ENCODE results near the gene FARP1.

Gene FARP1

DNA sequence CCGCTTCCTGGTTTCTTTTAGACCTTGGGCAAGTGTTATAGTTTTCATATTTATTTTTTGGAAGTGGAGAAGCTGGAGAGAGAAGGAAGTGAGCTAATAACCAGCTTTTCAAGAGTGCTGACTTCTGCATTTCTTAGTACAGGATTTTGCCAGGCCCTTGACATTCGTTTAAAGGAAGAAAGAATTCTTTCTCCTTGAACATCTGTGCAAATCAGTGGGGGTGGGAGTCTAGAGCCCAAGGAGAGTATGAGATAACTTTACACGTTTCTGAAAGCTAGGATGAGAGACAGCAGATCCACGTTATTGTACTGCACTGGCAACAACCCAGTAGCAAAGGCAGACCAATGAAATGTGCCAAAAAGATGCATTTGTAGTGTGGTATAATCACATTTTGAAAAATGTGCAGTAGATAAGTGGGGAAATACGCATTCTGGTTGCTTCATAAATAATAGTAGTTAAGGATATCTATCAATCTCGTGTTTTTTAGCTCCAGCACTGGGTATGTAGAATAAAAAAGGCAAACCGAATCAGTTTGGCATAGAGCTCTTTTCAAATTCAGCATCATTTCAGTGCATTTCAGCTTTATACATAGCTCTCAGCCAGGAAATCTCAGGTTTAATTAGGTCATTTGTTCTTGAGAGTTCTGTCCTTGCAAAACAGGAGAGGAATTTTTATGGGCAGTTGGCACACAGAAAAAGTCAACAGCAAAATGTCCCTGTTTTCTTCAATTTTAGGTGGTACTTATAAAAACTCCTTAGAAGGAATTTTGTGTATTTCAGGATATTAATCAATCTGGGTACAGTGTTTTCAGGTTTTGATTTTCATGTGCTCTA lies 29.9 kb downstream of the FARP1 start:
- TF ChIP-seq CTCF (IDR thresholded peaks at IDR 0.05; ENCODE audit: low read depth, low read length) = no peak
- peak; percentile 45 to 68 for DNase-seq (ENCODE audit: low read depth in 2 of 2)
- H3K4me3 ChIP-seq (replicated peaks in 1 of 2; ENCODE audit: low read depth in 2 of 2, low read length in 2 of 2) = no peak overlapping the region

DNA sequence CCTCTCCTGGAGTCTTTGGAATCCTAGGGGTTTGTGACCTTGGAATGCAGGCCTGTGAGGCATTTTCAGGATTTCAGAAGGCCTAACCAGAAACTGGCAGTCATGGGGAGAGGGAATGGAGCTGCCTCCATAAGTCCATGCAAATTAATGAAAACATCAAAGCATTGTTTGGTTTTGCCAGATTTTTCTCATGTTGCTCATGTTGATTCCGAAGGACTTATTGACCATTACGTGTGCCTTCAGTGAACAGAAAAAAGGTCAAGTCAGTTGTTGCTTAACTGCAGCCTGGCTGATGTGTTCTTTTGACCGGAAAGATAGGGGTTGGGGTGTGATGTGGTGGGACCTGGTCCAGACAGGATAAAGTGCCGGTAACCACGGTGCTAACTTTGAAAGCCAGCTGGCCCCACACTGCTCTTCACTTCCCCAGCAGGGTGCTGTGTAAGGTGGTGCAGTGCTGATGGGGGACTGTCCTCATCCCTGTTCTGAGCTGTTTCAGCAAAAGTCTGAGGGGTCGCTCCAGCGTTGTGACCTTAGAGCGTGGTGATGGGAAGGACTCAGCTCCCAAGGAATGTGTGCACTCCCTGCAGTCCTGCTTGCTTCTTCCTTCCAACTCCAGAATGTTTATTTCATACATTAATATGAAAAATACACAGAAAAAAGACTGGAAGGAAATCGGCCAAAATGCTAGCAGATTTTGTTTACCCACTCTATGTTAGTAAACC lies 30.7 kb downstream of the FARP1 start:
- no peak for TF ChIP-seq CTCF (IDR thresholded peaks at IDR 0.05; ENCODE audit: low read depth, low read length)
- peak; percentile 91 to 95 for DNase-seq (ENCODE audit: low read depth in 2 of 2)
- H3K4me3 ChIP-seq (replicated peaks in 1 of 2; ENCODE audit: low read depth in 2 of 2, low read length in 2 of 2) = no peak overlapping the region

- H3K4me3 ChIP-seq (replicated peaks in 1 of 2; ENCODE audit: low read depth in 2 of 2, low read length in 2 of 2) = no peak overlapping the region
- no peak for TF ChIP-seq CTCF (IDR thresholded peaks at IDR 0.05; ENCODE audit: low read depth, low read length)
Observed at GRCh38 chr13:98174307-98174706, 31.4 kb downstream of the FARP1 start.

DNA sequence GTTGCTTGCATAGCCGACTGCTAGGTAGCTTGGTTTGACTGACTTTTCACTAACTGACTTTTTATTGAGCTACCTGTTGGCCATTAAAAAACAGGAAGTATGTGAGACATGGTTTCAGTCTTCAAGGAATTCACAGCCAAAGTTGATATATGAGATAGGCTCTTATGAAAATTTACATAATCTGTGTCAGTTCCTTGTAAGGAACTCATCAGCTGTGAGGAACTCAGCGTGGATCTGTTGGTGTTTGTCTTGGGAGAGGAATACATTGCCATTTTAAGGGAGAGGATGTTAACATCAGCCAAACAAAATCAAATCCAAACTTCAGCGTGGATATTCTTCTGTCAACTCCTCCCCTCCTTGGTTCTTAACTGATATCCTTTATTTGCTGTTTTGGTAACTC lies 32.1 kb downstream of the FARP1 start:
- TF ChIP-seq CTCF (IDR thresholded peaks at IDR 0.05; ENCODE audit: low read depth, low read length) = no peak
- H3K4me3 ChIP-seq (replicated peaks in 1 of 2; ENCODE audit: low read depth in 2 of 2, low read length in 2 of 2) = no peak overlapping the region
- peak in 1 of 2 donors; percentile 41 for DNase-seq (ENCODE audit: low read depth in 2 of 2)

More at GRCh38 chr13:98174307-98174706, 31.4 kb downstream of the FARP1 start:
- peak in 1 of 2 donors; percentile 29 for DNase-seq (ENCODE audit: low read depth in 2 of 2)

- DNase-seq (ENCODE audit: low read depth in 2 of 2) = no peak
- no peak for TF ChIP-seq CTCF (IDR thresholded peaks at IDR 0.05; ENCODE audit: low read depth, low read length)
- H3K4me3 ChIP-seq (replicated peaks in 1 of 2; ENCODE audit: low read depth in 2 of 2, low read length in 2 of 2) = no peak overlapping the region
Observed at GRCh38 chr13:98175823-98176222, 32.9 kb downstream of the FARP1 start.

- no peak for DNase-seq (ENCODE audit: low read depth in 2 of 2)
- TF ChIP-seq CTCF (IDR thresholded peaks at IDR 0.05; ENCODE audit: low read depth, low read length) = no peak
- no peak within 1 kb of the TSS for H3K4me3 ChIP-seq (replicated peaks in 1 of 2; ENCODE audit: low read depth in 2 of 2, low read length in 2 of 2)
Observed at GRCh38 chr13:98176777-98177608, 34.1 kb downstream of the FARP1 start, which contains the start of gene RNF113B. Gene RNF113B, minus strand, starts transcription at chr13:98177269. Its CDS starts 33 bp downstream, at chr13:98177236.
